A673 (cell line): ENCODE results near the gene PRR11. TPM values are rescaled to one million over a fixed set of nuclear protein-coding genes. Genes with fewer than 3 reads are reported as not detected.

ENCODE experiments used
- BruUV-seq: library from RNA; stranded (reverse); fragments of 400-500 nt; replicated peaks from 2 replicates; lab custom pipeline; 2021; lab: Mats Ljungman, UMichigan
- CTCF ChIA-PET: fragments of 300-600 bp; sonication (Branson Sonifier 250); formaldehyde crosslinking; loops from one replicate; lab custom pipeline; 2022; ENCODE audit warnings: antibody characterized with exemption; lab: Charles Lee
- POLR2A ChIA-PET: fragments of 300-600 bp; sonication (Branson Sonifier 250); formaldehyde crosslinking; loops from one replicate; lab custom pipeline; 2022; ENCODE audit warnings: antibody characterized with exemption; ENCODE audit not compliant: low non-redundant PET; lab: Charles Lee
- DNase-seq: peaks from one replicate; pipeline ENCODE4 v3.0.0-alpha.2; 2015; ENCODE audit warnings: low spot score
- H3K27ac ChIP-seq: fragments of 200-600 bp; sonication (generic); 2 replicates; pipeline ENCODE4 v1.5.1; 2016; ENCODE audit warnings: mixed run types, low read depth, mild to moderate bottlenecking, mixed read lengths, antibody characterized with exemption, low read length; ENCODE audit not compliant: poor library complexity, severe bottlenecking
- H3K27me3 ChIP-seq: fragments of 200-600 bp; sonication (generic); replicated peaks from 2 replicates; pipeline ENCODE4 v1.6.1; 2017; ENCODE audit warnings: mixed run types, low read depth, mild to moderate bottlenecking, mixed read lengths, antibody characterized with exemption, low read length; ENCODE audit not compliant: insufficient read depth, poor library complexity
- H3K36me3 ChIP-seq: fragments of 200-600 bp; sonication (generic); 2 replicates; pipeline ENCODE4 v1.6.1; 2016; ENCODE audit warnings: mixed run types, mild to moderate bottlenecking, mixed read lengths, antibody characterized with exemption, low read length; ENCODE audit not compliant: insufficient read depth, poor library complexity, severe bottlenecking
- H3K4me1 ChIP-seq: fragments of 200-600 bp; sonication (generic); 2 replicates; pipeline ENCODE4 v1.6.1; 2017; ENCODE audit warnings: mixed run types, mild to moderate bottlenecking, mixed read lengths, antibody characterized with exemption, low read length; ENCODE audit not compliant: insufficient read depth, poor library complexity, severe bottlenecking
- H3K4me3 ChIP-seq: fragments of 200-600 bp; sonication (generic); 2 replicates; pipeline ENCODE4 v1.5.1; 2016; ENCODE audit warnings: low read depth, mixed run types, mild to moderate bottlenecking, mixed read lengths, low read length; ENCODE audit not compliant: poor library complexity, severe bottlenecking
- H3K9me3 ChIP-seq: fragments of 200-600 bp; sonication (generic); 2 replicates; pipeline ENCODE4 v1.6.1; 2016; ENCODE audit warnings: mixed run types, low read depth, mild to moderate bottlenecking, mixed read lengths, antibody characterized with exemption, low read length; ENCODE audit not compliant: poor library complexity, severe bottlenecking
- CTCF ChIP-seq: fragments of 300-800, 200-600 bp; sonication (generic); conservative IDR thresholded peaks from 2 replicates; pipeline ENCODE4 v1.5.1; 2017; ENCODE audit warnings: low read depth, mild to moderate bottlenecking, antibody characterized with exemption, low read length, moderate library complexity, mixed read lengths
- EZH2 ChIP-seq: fragments of 200-600 bp; sonication (generic); IDR thresholded peaks from 2 replicates; pipeline ENCODE4 v1.6.1; 2017; ENCODE audit warnings: borderline replicate concordance, low read depth, mild to moderate bottlenecking, mixed read lengths, antibody characterized with exemption, low read length; ENCODE audit not compliant: poor library complexity, severe bottlenecking
- intact Hi-C: fragments of 100-400 bp; cut with micrococcal nuclease; formaldehyde crosslinking; loops from one replicate; pipeline ENCODE4 v1.10.0; 2022; ENCODE audit not compliant: unreplicated experiment
- total RNA-seq: library from RNA; stranded (reverse); gene quantifications from 2 replicates; pipeline ENCODE4 v1.2.3, GENCODE V29; 2021

The PRR11 gene
- total RNA-seq, 1 experiment from 2014 or later: 123 TPM

DNA sequence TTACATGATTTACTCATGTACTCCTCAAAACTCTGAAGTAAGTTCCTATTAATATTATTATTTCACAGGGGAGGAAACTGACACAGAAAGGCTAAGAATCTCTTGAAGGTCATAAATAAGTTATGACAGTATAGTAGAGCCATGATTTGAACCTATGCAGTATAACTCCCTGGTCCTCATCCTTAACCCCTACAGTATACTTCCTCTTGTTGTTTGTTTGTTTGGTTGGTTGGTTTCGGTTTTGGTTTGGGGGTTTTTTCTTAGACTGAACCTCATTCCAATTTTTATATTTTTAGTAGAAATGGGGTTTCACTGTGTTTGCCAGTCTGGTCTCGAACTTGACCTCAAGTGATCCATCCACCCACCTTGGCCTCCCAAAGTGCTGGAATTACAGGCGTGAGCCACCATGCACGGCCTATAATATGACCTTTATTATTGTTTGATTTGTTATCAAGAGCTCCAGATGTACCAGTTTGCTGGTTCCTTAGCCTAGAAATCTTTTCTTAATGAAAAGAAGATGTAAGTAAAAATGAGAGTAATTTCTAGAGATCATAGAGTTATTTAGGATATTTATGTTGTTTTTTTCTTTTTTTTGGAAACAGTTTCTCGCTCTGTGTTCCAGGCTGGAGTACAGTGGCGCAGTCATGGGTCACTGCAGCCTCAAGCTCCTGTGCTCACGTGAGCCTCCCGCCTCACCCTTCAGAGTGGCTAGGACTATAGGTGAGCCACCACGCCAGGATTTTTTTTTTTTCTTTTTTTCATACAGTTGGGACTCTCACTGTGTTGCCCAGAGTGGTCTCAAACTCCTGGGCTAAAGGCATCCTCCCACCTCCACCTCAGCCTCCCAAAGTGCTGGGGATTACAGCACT lies 4.8 kb downstream of the PRR11 start:
- H3K36me3 ChIP-seq: peaks cover 8% of the 10 kb centered on the region
- BruUV-seq: no TSS peak
- H3K27me3 ChIP-seq: no peaks in the 10 kb centered on the region
- intact Hi-C loops: no loop called here
- no peak for DNase-seq
- no peak overlapping the region for H3K27ac ChIP-seq
- ChIA-PET POLR2A (no interaction called here), CTCF (no interaction called here)
- TF ChIP-seq EZH2 (no peak), CTCF (no peak)
- peaks cover 40% of the 10 kb centered on the region for H3K4me1 ChIP-seq
- no peaks in the 10 kb centered on the region for H3K9me3 ChIP-seq
- H3K4me3 ChIP-seq: no peak overlapping the region

- DNase-seq: no peak
- Histone ChIP-seq H3K9me3 (no peaks in the 10 kb centered on the region), H3K4me3 (no peak overlapping the region), H3K27me3 (no peaks in the 10 kb centered on the region), H3K4me1 (peaks cover 48% of the 10 kb centered on the region), H3K36me3 (peaks cover 8% of the 10 kb centered on the region), H3K27ac (no peak overlapping the region)
- intact Hi-C loops: no loop called here
- TF ChIP-seq CTCF (no peak), EZH2 (no peak)
- ChIA-PET POLR2A (no interaction called here), CTCF (no interaction called here)
- BruUV-seq: no TSS peak
Observed at GRCh38 chr17:59161477-59161876, 5.9 kb downstream of the PRR11 start.

GRCh38 chr17:59165933-59166342 lies 10.4 kb downstream of the PRR11 start:
- Histone ChIP-seq H3K27ac (peak overlapping the region; percentile 58), H3K27me3 (no peaks in the 10 kb centered on the region), H3K4me1 (peaks cover 18% of the 10 kb centered on the region), H3K9me3 (no peaks in the 10 kb centered on the region), H3K36me3 (peaks cover 26% of the 10 kb centered on the region), H3K4me3 (no peak overlapping the region)
- peak; percentile 72 for DNase-seq
- intact Hi-C loops: no loop called here
- TF ChIP-seq CTCF: peak; percentile 71
- TF ChIP-seq EZH2: no peak
- ChIA-PET POLR2A (no interaction called here), CTCF (interaction anchor here (0.6 kb wide), 1 partner anchor 1666 kb away, joined by 8 read pairs; no protein-coding TSS in a partner anchor)
- no TSS peak for BruUV-seq
